IMR-90 (cell line): ENCODE measurements around the gene HDAC7. TPM values are rescaled to one million over a fixed set of nuclear protein-coding genes. Genes with fewer than 3 reads are reported as not detected.

Experiments
- ATAC-seq: fragments of 200-7000 bp; cut with Tn5 transposase; 2 replicates; pipeline ENCODE4 v1.9.1; 2020; ENCODE audit warnings: low read depth, mild to moderate bottlenecking, moderate library complexity
- BruUV-seq: library from RNA; stranded (reverse); fragments of 400-500 nt; replicated peaks from 2 replicates; lab custom pipeline; 2021; lab: Mats Ljungman, UMichigan
- CTCF ChIA-PET: fragments of 300-600 bp; formaldehyde crosslinking; extraction: SDS; loops from one replicate; lab custom pipeline; 2021; ENCODE audit warnings: antibody characterized with exemption; lab: Yijun Ruan, JAX
- POLR2A ChIA-PET: fragments of 300-600 bp; sonication (Branson Sonifier 250); formaldehyde crosslinking; loops from one replicate; lab custom pipeline; 2022; ENCODE audit warnings: antibody characterized with exemption; ENCODE audit not compliant: unreplicated experiment; lab: Charles Lee
- DNase-seq: peaks from one replicate; pipeline ENCODE4 v3.0.0; 2013
- H2AFZ ChIP-seq: replicated peaks from 2 replicates; pipeline ENCODE3; 2013; ENCODE audit warnings: low read length, mild to moderate bottlenecking; ENCODE audit not compliant: poor library complexity
- H2AK5ac ChIP-seq: 2 replicates; pipeline ENCODE4 v1.6.1; 2013; ENCODE audit warnings: low read depth, low read length, inconsistent platforms
- H2AK9ac ChIP-seq: replicated peaks from 2 replicates; pipeline ENCODE3; 2013; ENCODE audit warnings: mild to moderate bottlenecking, low read depth, low read length, moderate library complexity; ENCODE audit not compliant: poor library complexity
- H2BK120ac ChIP-seq: 2 replicates; pipeline ENCODE4 v1.6.1; 2013; ENCODE audit warnings: low read depth, low read length, inconsistent platforms
- H2BK15ac ChIP-seq: 3 replicates; pipeline ENCODE4 v1.6.1; 2013; ENCODE audit warnings: low read depth, low read length, inconsistent platforms
- H2BK20ac ChIP-seq: 2 replicates; pipeline ENCODE4 v1.6.1; 2013; ENCODE audit warnings: low read depth, mild to moderate bottlenecking, inconsistent platforms, low read length, moderate library complexity
- H2BK5ac ChIP-seq: 2 replicates; pipeline ENCODE4 v1.6.1; 2013; ENCODE audit warnings: mild to moderate bottlenecking, low read depth, low read length, inconsistent platforms; ENCODE audit not compliant: poor library complexity, severe bottlenecking
- H3K14ac ChIP-seq: replicated peaks from 2 replicates; pipeline ENCODE4 v1.6.1; 2013; ENCODE audit warnings: low read depth, low read length, inconsistent platforms
- H3K18ac ChIP-seq: 2 replicates; pipeline ENCODE4 v1.6.1; 2013; ENCODE audit warnings: low read depth, low read length, control low read depth
- H3K23ac ChIP-seq: 2 replicates; pipeline ENCODE4 v1.6.1; 2013; ENCODE audit warnings: low read depth, low read length, inconsistent platforms
- H3K27ac ChIP-seq: 2 replicates; pipeline ENCODE4 v1.5.1; 2013; ENCODE audit warnings: mild to moderate bottlenecking, control low read depth, low read length; ENCODE audit not compliant: insufficient read depth
- H3K27me3 ChIP-seq: 2 replicates; pipeline ENCODE4 v1.6.1; 2013; ENCODE audit warnings: low read length; ENCODE audit not compliant: control insufficient read depth, insufficient read depth
- H3K36me3 ChIP-seq: 2 replicates; pipeline ENCODE4 v1.6.1; 2013; ENCODE audit warnings: low read length, mixed read lengths; ENCODE audit not compliant: control insufficient read depth, insufficient read depth
- H3K4ac ChIP-seq: 2 replicates; pipeline ENCODE4 v1.6.1; 2013; ENCODE audit warnings: low read depth, low read length, inconsistent platforms
- H3K4me1 ChIP-seq: 2 replicates; pipeline ENCODE4 v1.6.1; 2013; ENCODE audit warnings: low read length, mixed read lengths; ENCODE audit not compliant: control insufficient read depth, insufficient read depth
- H3K4me2 ChIP-seq: 2 replicates; pipeline ENCODE4 v1.6.1; 2013; ENCODE audit warnings: low read depth, mild to moderate bottlenecking, control low read depth, low read length, moderate library complexity
- H3K4me3 ChIP-seq: 2 replicates; pipeline ENCODE4 v1.5.1; 2013; ENCODE audit warnings: low read depth, mild to moderate bottlenecking, control low read depth, low read length, moderate library complexity; ENCODE audit not compliant: insufficient read depth
- H3K56ac ChIP-seq: 2 replicates; pipeline ENCODE4 v1.6.1; 2013; ENCODE audit warnings: low read length, inconsistent platforms; ENCODE audit not compliant: insufficient read depth; ENCODE audit errors: extremely low read depth
- H3K79me1 ChIP-seq, 2 experiments: 2 replicates each; pipeline ENCODE4 v1.6.1; 2013; ENCODE audit warnings: low read length in 2 of 2, inconsistent platforms in 1 of 2, low read depth in 1 of 2
- H3K9ac ChIP-seq: 2 replicates; pipeline ENCODE4 v1.6.1; 2013; ENCODE audit warnings: low read depth, low read length, control low read depth
- H3K9me1 ChIP-seq: 2 replicates; pipeline ENCODE4 v1.6.1; 2013; ENCODE audit warnings: low read length, inconsistent platforms; ENCODE audit not compliant: insufficient read depth
- H3K9me3 ChIP-seq: 2 replicates; pipeline ENCODE4 v1.6.1; 2013; ENCODE audit warnings: low read length; ENCODE audit not compliant: control insufficient read depth, insufficient read depth
- H4K20me1 ChIP-seq: 2 replicates; pipeline ENCODE4 v1.6.1; 2013; ENCODE audit warnings: low read length, inconsistent platforms; ENCODE audit not compliant: insufficient read depth
- H4K5ac ChIP-seq: 2 replicates; pipeline ENCODE4 v1.6.1; 2013; ENCODE audit warnings: mild to moderate bottlenecking, low read depth, low read length, control low read depth
- H4K8ac ChIP-seq, 2 experiments: 2 replicates each; pipeline ENCODE4 v1.6.1; 2013; ENCODE audit warnings: low read depth in 2 of 2, low read length in 2 of 2, control low read depth in 1 of 2, inconsistent platforms in 1 of 2
- H4K91ac ChIP-seq: 2 replicates; pipeline ENCODE4 v1.6.1; 2013; ENCODE audit warnings: low read depth, low read length, inconsistent platforms; ENCODE audit not compliant: insufficient read depth
- BHLHE40 ChIP-seq: fragments of 150-350 bp; IDR thresholded peaks from 2 replicates; pipeline ENCODE4 v1.6.1; 2016; ENCODE audit warnings: mild to moderate bottlenecking, low read depth, low read length
- CHD1 ChIP-seq: IDR thresholded peaks from 2 replicates; pipeline ENCODE4 v1.6.1; 2012; ENCODE audit warnings: low read depth, low read length, improper control_type of control experiment
- MXI1 ChIP-seq: IDR thresholded peaks from 2 replicates; pipeline ENCODE4 v1.6.1; 2012; ENCODE audit warnings: low read depth, mild to moderate bottlenecking, low read length, moderate library complexity, borderline replicate concordance
- RFX5 ChIP-seq: IDR thresholded peaks from 2 replicates; pipeline ENCODE4 v1.8.0; 2012; ENCODE audit warnings: low read depth, mild to moderate bottlenecking, low read length, moderate library complexity
- USF2 ChIP-seq: fragments of 150-350 bp; IDR thresholded peaks from 2 replicates; pipeline ENCODE4 v1.6.1; 2017; ENCODE audit warnings: mild to moderate bottlenecking, antibody characterized with exemption, low read length, low read depth
- WGBS, 2 experiments: methylation state at CpG; one replicate each; pipeline versions ENCODE4 v1.1.5 to v1.1.7; 2013; ENCODE audit warnings: missing lambda C conversion rate in 2 of 2; ENCODE audit not compliant: insufficient read length in 1 of 2; ENCODE audit errors: extremely low coverage in 2 of 2; 5-methylcytosine and 5-hydroxymethylcytosine counted together
- dilution Hi-C: fragments of 300-500 bp; cut with HindIII; formaldehyde crosslinking; loops from one replicate; pipeline ENCODE4 v1.14.3; 2018; ENCODE audit warnings: low sequenced_read_pairs; ENCODE audit not compliant: unreplicated experiment
- in situ Hi-C: fragments of 300-500 bp; cut with MboI; formaldehyde crosslinking; loops from 3 replicates; pipeline ENCODE4 v1.14.3; 2019; ENCODE audit warnings: low sequenced_read_pairs, inconsistent platforms, mixed read lengths
- intact Hi-C: fragments of 100-400 bp; cut with micrococcal nuclease; formaldehyde crosslinking; loops from 2 replicates; pipeline ENCODE4 v1.10.0; 2022
- polyA plus RNA-seq, 3 experiments: library from polyadenylated mRNA; depleted of rRNA; stranded (reverse); fragments of >200 nt; gene quantifications; 2 replicates each; pipeline ENCODE4 v1.2.3, GENCODE V29; 2012; ENCODE audit warnings: low replicate concordance in 1 of 3
- total RNA-seq: library from RNA; depleted of rRNA; stranded (reverse); fragments of >200 nt; gene quantifications from 2 replicates; pipeline ENCODE4 v1.2.3, GENCODE V29; 2012
- TF ChIP-seq, protein P1 (sequence below): conservative IDR thresholded peaks from 2 replicates; pipeline ENCODE4 v1.5.1; 2012; ENCODE audit warnings: mild to moderate bottlenecking, low read depth, low read length, improper control_type of control experiment

The HDAC7 gene
- total and polyA plus RNA-seq, 2 of the 4 experiments (the other 2 are of a cell fraction): 10.4 to 64.7 TPM

GRCh38 chr12:47860279-47860841 is 40.7 kb upstream of the HDAC7 start:
- no peaks in the 10 kb centered on the region; the same call in 1 of the 2 replicates for H3K9me1 ChIP-seq
- no peak overlapping the region for H3K27ac ChIP-seq
- no peak overlapping the region for H2BK20ac ChIP-seq
- H3K14ac ChIP-seq: no peak overlapping the region
- no TSS peak for BruUV-seq
- no peak overlapping the region for H3K4ac ChIP-seq
- ATAC-seq (no peak), DNase-seq (no peak)
- no peak overlapping the region for H4K91ac ChIP-seq
- in situ Hi-C loops (no loop called here), dilution Hi-C loops (no loop called here), intact Hi-C loops (no loop called here)
- no peaks in the 10 kb centered on the region for H3K4me1 ChIP-seq
- no peak overlapping the region for H3K9ac ChIP-seq
- no peak overlapping the region for H2AFZ ChIP-seq
- TF ChIP-seq USF2: no peak
- no peak for TF ChIP-seq BHLHE40
- no peak for TF ChIP-seq MXI1
- TF ChIP-seq CHD1: no peak
- no peak for TF ChIP-seq RFX5
- TF ChIP-seq, protein P1, sequence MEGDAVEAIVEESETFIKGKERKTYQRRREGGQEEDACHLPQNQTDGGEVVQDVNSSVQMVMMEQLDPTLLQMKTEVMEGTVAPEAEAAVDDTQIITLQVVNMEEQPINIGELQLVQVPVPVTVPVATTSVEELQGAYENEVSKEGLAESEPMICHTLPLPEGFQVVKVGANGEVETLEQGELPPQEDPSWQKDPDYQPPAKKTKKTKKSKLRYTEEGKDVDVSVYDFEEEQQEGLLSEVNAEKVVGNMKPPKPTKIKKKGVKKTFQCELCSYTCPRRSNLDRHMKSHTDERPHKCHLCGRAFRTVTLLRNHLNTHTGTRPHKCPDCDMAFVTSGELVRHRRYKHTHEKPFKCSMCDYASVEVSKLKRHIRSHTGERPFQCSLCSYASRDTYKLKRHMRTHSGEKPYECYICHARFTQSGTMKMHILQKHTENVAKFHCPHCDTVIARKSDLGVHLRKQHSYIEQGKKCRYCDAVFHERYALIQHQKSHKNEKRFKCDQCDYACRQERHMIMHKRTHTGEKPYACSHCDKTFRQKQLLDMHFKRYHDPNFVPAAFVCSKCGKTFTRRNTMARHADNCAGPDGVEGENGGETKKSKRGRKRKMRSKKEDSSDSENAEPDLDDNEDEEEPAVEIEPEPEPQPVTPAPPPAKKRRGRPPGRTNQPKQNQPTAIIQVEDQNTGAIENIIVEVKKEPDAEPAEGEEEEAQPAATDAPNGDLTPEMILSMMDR: no peak
- no peaks in the 10 kb centered on the region for H3K79me1 ChIP-seq
- H3K56ac ChIP-seq: no peak overlapping the region
- H3K4me2 ChIP-seq: no peak overlapping the region
- POLR2A ChIA-PET: no interaction called here
- no peak overlapping the region for H3K23ac ChIP-seq
- H3K27me3 ChIP-seq: no peaks in the 10 kb centered on the region
- no peak overlapping the region for H4K8ac ChIP-seq
- no peaks in the 10 kb centered on the region for H4K20me1 ChIP-seq
- no peak overlapping the region for H4K5ac ChIP-seq
- 90% methylated on average over 4 of the region's 7 CpGs; no CpG with 5 or more reads in 1 of the 2 experiments for WGBS, 2 experiments
- CTCF ChIA-PET: no interaction called here
- no peaks in the 10 kb centered on the region for H3K9me3 ChIP-seq
- H2BK15ac ChIP-seq: no peak overlapping the region
- peaks cover 5% of the 10 kb centered on the region for H3K36me3 ChIP-seq
- no peak overlapping the region for H2BK5ac ChIP-seq
- H2AK9ac ChIP-seq: no peak overlapping the region
- no peak overlapping the region for H3K4me3 ChIP-seq
- no peak overlapping the region for H2AK5ac ChIP-seq
- no peak overlapping the region for H3K18ac ChIP-seq
- H2BK120ac ChIP-seq: no peak overlapping the region
